ENCODE measurements around the gene ALG10B.
"Not testable (repeated sequence)": the region's sequence is repeated elsewhere in the genome, so short reads cannot be mapped to it uniquely, and the experiment has no call there.

Gene ALG10B

GRCh38 chr12:38316391-38317129 lies at the start of gene ALG10B:
ALG10B (plus strand) TSS chr12:38316774; CDS start chr12:38316894, 120 bp downstream.
- peak; percentile 91 for DNase-seq

DNA sequence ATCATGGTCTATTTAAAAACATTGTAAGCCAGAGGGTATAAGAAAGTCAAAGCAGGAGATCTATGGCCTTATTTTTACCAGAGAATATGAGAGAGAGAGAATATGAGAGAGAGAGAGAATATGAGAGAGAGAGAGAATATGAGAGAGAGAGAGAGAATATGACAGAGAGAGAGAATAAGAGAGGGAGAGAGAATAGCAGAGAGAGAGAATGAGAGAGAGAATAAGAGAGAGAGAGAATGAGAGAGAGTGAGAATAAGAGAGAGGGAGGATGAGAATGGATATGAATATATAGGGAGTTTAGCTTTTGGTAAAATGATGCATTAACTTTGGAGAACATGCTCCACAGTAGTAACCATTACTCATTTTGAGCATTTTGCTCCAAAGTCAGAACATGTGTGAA lies 48.0 kb upstream of the ALG10B start:
- no peak for DNase-seq

GRCh38 chr12:38269897-38270296 lies 46.7 kb upstream of the ALG10B start:
- no peak for DNase-seq

DNA sequence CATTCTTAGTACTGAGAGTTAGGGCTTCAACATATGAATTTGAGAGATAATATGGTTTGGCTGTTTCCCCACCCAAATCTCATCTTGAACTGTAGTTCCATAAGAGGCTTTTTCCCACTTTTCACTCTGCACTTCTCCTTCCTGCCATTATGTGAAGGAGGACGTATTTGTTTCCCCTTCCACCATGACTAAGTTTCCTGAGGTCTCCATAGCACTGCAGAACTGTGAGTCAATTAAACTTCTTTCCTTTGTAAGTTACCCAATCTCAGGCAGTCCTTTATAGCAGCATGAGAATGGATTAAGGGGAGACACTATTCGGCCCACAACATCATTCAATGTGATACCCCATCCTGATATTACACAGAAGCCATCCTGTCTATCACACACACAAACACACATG lies 36.8 kb upstream of the ALG10B start:
- DNase-seq: no peak

DNA sequence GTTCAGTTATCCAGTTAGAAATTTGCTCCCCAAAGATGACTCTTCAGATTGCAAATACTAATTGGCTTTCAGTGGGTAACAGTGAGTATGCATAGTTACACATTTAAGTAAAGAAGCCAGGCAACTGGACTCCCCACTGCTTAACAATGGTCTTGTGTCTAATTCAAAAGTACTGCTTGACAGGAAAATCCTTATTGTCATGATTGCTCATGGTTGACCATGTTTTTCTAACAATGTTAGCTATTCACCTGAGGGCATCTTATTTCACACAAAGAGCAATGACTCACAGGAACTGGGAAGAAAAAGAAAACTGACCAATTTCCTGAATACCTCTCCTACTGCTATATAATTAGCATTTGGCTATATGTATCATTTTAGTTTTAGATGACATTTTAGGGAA lies 33.7 kb upstream of the ALG10B start:
- no peak for DNase-seq

DNA sequence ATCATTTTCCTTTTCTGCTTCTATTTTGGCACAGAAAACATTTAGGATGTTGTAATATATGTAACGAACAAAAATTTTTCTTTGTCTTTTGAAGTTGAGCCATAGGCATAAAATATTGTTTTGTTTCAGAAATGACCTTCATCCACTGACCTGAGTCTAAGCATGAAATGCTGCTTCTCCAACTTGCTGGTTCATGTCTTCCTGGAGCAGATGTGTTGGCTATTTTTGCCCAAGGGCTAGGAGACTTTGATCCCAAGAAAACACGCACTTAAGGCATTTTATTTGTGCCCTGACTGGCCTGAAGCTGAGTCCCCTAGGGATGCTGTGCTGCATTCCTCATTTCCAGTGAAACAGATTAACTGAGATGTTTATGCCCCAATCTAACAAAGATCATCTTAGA lies 27.2 kb upstream of the ALG10B start:
- DNase-seq: no peak

DNA sequence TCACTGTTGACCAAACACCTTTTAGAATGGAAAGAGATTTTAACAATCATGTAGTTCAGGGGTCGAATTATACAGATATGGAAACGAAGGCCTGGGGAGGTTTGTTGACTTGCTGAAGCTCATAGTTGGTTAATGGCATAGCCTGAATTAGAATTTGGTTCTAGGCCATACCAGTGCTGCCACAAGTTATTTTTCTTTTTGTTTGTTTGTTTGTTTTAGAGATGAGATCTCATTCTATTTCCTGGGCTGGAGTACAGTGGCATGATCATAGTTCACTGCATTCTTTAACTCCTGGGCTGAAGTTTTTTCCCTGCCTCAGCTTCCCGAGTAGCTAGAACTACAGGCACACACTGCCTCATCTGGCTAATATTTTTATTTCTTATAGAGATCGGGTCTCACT lies 25.4 kb upstream of the ALG10B start:
- DNase-seq: no peak

GRCh38 chr12:38302972-38303371 lies 13.6 kb upstream of the ALG10B start:
- not testable (repeated sequence) for DNase-seq

GRCh38 chr12:38321966-38322365 lies 5.4 kb downstream of the ALG10B start:
- DNase-seq: not testable (repeated sequence)

DNA sequence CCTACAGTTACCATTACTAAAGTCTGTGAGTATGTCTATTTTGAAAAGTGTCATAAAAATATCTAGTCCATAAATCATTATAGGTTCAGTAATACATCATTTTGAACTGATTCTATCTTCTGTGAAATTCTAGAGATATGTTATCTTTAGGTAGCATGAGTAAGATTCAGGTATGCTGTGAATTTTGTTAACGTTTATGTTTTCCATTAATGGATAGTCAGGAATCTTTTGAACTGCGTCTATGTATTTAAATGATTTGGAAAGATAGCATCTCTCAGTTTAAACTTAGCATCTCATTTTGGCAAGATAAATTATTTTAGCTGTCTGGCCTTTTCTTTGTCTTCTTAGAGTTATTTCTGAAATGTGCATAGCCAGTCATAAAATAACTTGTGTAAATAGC lies 8.3 kb downstream of the ALG10B start:
- DNase-seq: no peak

DNA sequence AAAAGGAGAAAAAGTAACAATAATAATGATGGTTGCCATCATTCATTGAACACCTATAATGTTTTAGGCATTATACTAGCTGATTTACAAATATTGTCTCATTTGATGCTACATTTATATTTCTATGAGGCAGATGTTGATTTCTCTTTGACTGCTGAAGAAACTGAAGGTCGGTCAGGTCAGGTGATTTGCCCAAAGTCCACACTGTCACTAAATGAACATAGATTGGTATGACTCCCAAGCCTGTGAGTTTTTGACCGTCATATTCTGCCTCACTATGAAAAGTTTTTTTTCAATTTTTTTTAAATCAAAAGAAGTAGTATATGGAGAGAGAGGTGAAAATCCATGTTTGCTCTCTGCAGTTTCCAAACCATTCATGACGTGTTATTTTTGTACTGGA lies 10.8 kb downstream of the ALG10B start:
- DNase-seq: no peak

- no peak for DNase-seq
Observed at GRCh38 chr12:38328306-38328895, 11.8 kb downstream of the ALG10B start.

GRCh38 chr12:38330414-38330813 lies 13.8 kb downstream of the ALG10B start:
- DNase-seq: not testable (repeated sequence)

- DNase-seq: no peak
Observed at GRCh38 chr12:38332814-38333213, 16.2 kb downstream of the ALG10B start.

DNA sequence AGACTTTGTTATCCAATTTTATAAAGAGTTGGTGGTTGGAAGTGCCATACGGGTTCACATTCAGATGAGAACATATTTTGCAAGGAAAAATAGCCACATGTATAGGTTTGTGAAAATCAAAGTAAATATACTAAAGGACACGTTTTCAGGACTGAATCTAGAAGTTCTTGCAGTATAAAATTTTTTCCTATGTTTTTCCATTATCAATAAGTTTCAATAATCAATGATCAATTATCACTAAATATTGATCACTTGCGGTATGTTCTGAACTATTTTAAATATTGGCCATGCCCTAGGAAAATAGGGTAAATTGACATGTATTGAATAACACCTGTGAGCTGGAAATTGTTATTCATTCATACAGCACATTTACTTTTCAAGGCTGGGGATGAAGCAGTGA lies 25.9 kb downstream of the ALG10B start:
- no peak for DNase-seq

GRCh38 chr12:38343256-38343655 lies 26.7 kb downstream of the ALG10B start:
- not testable (repeated sequence) for DNase-seq

GRCh38 chr12:38343916-38344315 lies 27.3 kb downstream of the ALG10B start:
- not testable (repeated sequence) for DNase-seq

DNA sequence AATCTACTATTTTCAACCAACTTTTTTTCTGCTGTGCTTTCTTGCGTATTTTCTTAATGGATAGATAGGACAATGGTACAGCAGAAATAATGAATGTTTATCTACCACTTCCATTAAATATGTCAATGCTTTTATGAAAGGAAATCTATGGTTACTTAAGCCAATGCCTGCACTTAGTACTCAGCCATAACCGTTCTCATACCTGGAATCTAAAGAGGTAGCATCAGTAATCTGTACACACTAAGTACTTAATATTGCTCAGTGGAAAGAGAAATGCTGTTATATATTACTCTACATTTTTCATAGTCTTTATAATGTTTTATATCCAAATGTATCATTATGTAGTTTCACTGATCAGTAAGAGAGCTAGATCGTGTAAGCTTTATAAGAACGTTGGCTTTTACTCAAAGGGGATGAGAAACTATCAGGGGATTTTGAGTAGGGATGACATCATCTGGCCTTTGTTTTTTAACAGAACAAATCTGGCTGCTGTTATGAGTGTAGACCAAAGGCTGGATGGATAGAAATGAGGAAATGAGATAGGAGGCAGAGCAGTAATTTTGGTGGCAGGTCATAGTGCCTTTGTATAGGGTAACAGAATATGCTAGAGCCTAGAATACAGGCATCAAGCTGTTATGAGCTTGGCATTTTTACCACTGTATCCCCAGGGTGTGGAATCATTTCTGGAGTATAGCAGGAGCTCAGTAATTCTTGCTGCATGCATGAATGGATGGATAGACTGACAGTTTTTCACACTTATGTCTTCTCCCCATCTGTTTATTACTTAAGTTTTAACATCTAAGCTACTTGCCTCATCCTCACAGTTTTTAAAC lies 34.0 kb downstream of the ALG10B start:
- no peak for DNase-seq

DNA sequence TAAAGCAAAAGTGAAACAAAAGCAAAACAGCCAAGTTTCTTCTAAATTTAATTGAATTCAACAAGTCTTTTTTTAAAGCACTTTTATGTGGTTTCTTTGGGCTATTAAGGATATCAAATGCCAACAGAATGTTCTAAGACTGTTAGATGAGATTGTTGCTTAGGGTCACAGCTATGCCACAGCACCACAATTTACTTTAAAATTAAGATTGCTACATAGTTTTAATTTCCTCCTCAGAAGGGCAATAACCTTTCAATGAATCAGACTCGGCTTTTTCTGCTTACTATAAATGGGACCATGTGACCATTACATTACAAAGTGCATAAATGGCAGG lies 34.6 kb downstream of the ALG10B start:
- not testable (repeated sequence) for DNase-seq

DNA sequence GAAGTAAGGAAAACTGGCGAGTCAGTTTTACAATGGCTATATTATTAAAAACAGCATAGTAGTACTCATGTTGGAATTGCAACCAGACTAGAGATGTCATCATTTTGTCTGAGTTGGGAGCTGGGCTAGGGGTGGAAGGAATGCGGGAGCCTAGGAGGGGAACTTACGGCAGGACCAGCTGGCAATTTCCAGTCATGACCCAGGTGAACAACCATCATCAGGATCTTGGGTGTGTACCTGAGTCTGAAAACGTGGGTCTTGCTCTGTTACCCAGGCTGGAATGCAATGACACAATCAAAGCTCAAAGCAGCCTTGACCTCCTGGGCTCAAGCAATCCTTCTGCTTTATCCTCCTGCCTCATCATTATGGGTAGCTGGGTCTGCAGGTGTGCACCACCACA lies 50.9 kb downstream of the ALG10B start:
- DNase-seq: no peak

DNA sequence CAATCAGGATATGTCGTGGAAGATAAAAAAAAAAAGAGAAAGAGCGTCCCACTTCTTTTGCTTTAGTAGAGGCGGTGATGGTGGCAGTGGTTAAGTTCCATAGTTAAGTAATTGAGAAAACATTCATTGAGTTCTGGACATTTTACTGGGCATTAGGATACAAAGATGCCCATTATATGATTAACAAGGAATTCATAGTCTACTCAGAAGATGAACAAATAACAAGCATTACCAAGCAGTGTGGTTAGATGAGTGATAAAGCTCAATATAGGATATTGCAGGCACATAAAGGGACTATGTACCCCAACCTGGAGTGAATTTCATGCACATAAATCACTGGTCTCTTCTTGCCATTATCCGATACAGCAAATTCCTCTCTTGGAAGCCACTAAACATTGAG lies 53.7 kb downstream of the ALG10B start:
- DNase-seq: no peak

GRCh38 chr12:38373784-38374183 lies 57.2 kb downstream of the ALG10B start:
- DNase-seq: no peak

DNA sequence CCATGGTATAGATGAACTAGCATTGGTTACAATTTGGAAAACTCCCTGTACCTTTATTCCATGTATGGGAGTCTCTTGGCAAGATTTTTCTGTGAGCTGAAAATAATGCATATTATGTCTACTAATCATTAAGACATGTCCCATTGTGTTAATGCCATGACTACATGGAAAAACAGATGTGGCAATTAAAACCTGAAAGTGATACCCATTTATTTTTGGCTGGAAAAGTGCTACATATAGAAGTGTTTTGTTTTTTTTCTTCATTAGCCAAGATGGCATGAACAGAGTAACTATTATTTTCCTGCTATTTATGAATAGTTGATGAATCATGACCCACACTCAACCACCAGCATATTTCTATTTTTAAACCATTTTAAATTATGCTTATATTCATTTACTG lies 58.2 kb downstream of the ALG10B start:
- DNase-seq: no peak
